PFSK-1 (cell line): ENCODE measurements around the gene ST7L.

Experiments
- FOXP2 ChIP-seq: optimal IDR thresholded peaks from 2 replicates; pipeline ENCODE3; 2011; ENCODE audit warnings: borderline replicate concordance, control low read depth, inconsistent platforms; ENCODE audit not compliant: insufficient read depth; ENCODE audit errors: extremely low read length, extremely low read depth
- POLR2AphosphoS5 ChIP-seq: IDR thresholded peaks from 2 replicates; pipeline ENCODE4 v1.6.1; 2012; ENCODE audit warnings: low read depth, mild to moderate bottlenecking, control low read depth, low read length, moderate library complexity
- SIN3A ChIP-seq: IDR thresholded peaks from 2 replicates; pipeline ENCODE4 v1.6.1; 2012; ENCODE audit warnings: mild to moderate bottlenecking, low read length, moderate library complexity, borderline replicate concordance; ENCODE audit not compliant: insufficient read depth
- TAF1 ChIP-seq: IDR thresholded peaks from 2 replicates; pipeline ENCODE4 v1.6.1; 2012; ENCODE audit warnings: low read length, control low read depth, borderline replicate concordance; ENCODE audit not compliant: insufficient read depth
- TF ChIP-seq, protein P1 (sequence below), 2 experiments: IDR thresholded peaks; 2 replicates each; pipeline versions ENCODE4 v1.6.1 to v1.8.0; 2011 to 2012; ENCODE audit warnings: low read depth in 2 of 2, low read length in 2 of 2, control low read depth in 1 of 2, inconsistent platforms in 1 of 2, mild to moderate bottlenecking in 1 of 2, moderate library complexity in 1 of 2; ENCODE audit not compliant: insufficient read depth in 1 of 2

ST7L gene

DNA sequence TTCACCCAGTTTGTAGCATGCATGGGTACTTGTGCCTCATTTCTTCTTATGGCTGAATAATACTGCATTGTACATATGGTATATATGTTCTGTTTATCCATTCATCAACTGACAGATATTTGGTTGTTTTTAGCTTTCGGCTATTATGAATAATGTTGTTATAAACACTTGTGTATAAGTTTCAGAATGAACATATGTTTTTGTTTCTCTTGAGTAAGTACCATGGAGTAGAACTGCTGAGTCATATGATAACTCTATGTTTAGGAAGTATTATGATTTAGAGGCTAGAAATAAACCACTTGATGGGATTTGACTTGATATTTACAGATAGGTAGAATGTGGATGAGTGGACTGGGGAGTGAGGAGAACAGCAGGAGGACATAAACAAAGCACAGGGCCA is 61.6 kb downstream of the ST7L start:
- TF ChIP-seq SIN3A (no peak), FOXP2 (no peak), POLR2AphosphoS5 (no peak), TAF1 (no peak)
- TF ChIP-seq, protein P1, sequence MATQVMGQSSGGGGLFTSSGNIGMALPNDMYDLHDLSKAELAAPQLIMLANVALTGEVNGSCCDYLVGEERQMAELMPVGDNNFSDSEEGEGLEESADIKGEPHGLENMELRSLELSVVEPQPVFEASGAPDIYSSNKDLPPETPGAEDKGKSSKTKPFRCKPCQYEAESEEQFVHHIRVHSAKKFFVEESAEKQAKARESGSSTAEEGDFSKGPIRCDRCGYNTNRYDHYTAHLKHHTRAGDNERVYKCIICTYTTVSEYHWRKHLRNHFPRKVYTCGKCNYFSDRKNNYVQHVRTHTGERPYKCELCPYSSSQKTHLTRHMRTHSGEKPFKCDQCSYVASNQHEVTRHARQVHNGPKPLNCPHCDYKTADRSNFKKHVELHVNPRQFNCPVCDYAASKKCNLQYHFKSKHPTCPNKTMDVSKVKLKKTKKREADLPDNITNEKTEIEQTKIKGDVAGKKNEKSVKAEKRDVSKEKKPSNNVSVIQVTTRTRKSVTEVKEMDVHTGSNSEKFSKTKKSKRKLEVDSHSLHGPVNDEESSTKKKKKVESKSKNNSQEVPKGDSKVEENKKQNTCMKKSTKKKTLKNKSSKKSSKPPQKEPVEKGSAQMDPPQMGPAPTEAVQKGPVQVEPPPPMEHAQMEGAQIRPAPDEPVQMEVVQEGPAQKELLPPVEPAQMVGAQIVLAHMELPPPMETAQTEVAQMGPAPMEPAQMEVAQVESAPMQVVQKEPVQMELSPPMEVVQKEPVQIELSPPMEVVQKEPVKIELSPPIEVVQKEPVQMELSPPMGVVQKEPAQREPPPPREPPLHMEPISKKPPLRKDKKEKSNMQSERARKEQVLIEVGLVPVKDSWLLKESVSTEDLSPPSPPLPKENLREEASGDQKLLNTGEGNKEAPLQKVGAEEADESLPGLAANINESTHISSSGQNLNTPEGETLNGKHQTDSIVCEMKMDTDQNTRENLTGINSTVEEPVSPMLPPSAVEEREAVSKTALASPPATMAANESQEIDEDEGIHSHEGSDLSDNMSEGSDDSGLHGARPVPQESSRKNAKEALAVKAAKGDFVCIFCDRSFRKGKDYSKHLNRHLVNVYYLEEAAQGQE (IDR thresholded peaks at IDR 0.05; ENCODE audit: insufficient read depth in 1 of 2, low read depth in 2 of 2, low read length in 2 of 2) = no peak

DNA sequence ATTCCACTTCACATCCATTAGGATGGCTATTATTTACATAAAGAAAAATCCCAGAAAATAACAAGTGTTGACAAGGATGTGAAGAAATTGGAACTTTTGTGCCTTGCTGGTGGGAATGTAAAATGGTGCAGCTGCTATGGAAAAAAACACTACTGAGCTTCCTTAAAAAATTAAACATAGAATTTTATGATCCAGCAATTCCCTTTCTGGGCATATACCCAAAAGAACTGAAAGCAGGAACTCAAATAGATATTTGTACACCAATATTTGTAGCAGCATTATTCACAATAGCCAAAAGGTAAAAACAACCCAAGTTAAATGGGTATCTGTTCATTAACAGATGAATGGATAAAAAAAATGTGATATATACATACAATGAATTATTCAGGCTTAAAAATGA is 64.5 kb downstream of the ST7L start:
- no peak for TF ChIP-seq TAF1

GRCh38 chr1:112549590-112549989 is 69.4 kb downstream of the ST7L start:
- TF ChIP-seq SIN3A = no peak
- TF ChIP-seq, protein P1 (IDR thresholded peaks at IDR 0.05; ENCODE audit: insufficient read depth in 1 of 2, low read depth in 2 of 2, low read length in 2 of 2) = no peak
- no peak for TF ChIP-seq TAF1
- TF ChIP-seq FOXP2 = no peak
- no peak for TF ChIP-seq POLR2AphosphoS5

- TF ChIP-seq SIN3A = no peak
- no peak for TF ChIP-seq TAF1
- TF ChIP-seq, protein P1 (IDR thresholded peaks at IDR 0.05; ENCODE audit: insufficient read depth in 1 of 2, low read depth in 2 of 2, low read length in 2 of 2) = no peak
- no peak for TF ChIP-seq POLR2AphosphoS5
- no peak for TF ChIP-seq FOXP2
Observed at GRCh38 chr1:112548547-112548946, 70.4 kb downstream of the ST7L start.

- TF ChIP-seq FOXP2 (no peak), TAF1 (no peak), POLR2AphosphoS5 (no peak), SIN3A (no peak)
- TF ChIP-seq, protein P1 (IDR thresholded peaks at IDR 0.05; ENCODE audit: insufficient read depth in 1 of 2, low read depth in 2 of 2, low read length in 2 of 2) = no peak
Observed at GRCh38 chr1:112546076-112546475, 72.9 kb downstream of the ST7L start.
